Fibroblast of pulmonary artery (primary cell): ENCODE measurements around the gene MAFB.

Experiments
- DNase-seq: peaks from one replicate; pipeline ENCODE4 v3.0.0-alpha.2; 2010; ENCODE audit warnings: low read depth
- H3K4me3 ChIP-seq: replicated peaks from 2 replicates; pipeline ENCODE4 v1.5.1; 2011; ENCODE audit warnings: low read depth, mild to moderate bottlenecking, control low read depth, low read length, moderate library complexity
- CTCF ChIP-seq: IDR thresholded peaks from 2 replicates; pipeline ENCODE4 v1.5.1; 2011; ENCODE audit warnings: mild to moderate bottlenecking, control low read depth, low read length, inconsistent platforms; ENCODE audit errors: missing control alignments

The MAFB gene

GRCh38 chr20:40637176-40637575 lies 51.9 kb downstream of the MAFB start:
- no peak overlapping the region for H3K4me3 ChIP-seq
- no peak for DNase-seq
- TF ChIP-seq CTCF: no peak

- no peak for TF ChIP-seq CTCF
- no peak for DNase-seq
- no peak overlapping the region for H3K4me3 ChIP-seq
Observed at GRCh38 chr20:40636486-40636885, 52.5 kb downstream of the MAFB start.

- no peak for DNase-seq
- no peak overlapping the region for H3K4me3 ChIP-seq
- no peak for TF ChIP-seq CTCF
Observed at GRCh38 chr20:40635971-40636370, 53.1 kb downstream of the MAFB start.
